K562 (cell line): ENCODE data around the gene PPIL1. TPM values are rescaled to one million over a fixed set of nuclear protein-coding genes. Genes with fewer than 3 reads are reported as not detected.

ENCODE experiments used
- FOXA3 ChIP-seq, 2 experiments: fragments of 450-650 bp in 1 of 2; sonication (generic) in 1 of 2; formaldehyde crosslinking; IDR thresholded peaks in 1 of 2; conservative IDR thresholded peaks in 1 of 2; 2 replicates each; pipeline versions ENCODE4 v1.4.0 to v1.8.0; 2020 to 2022; ENCODE audit warnings: mild to moderate bottlenecking in 2 of 2, missing genetic modification reagents in 1 of 2
- MED1 ChIP-seq: sonication (generic); formaldehyde crosslinking; IDR thresholded peaks from 2 replicates; pipeline ENCODE4 v1.8.1; 2023; ENCODE audit warnings: missing genetic modification reagents, borderline replicate concordance
- SLC30A9 ChIP-seq: fragments of 250-450 bp; sonication (Bioruptor Pico); IDR thresholded peaks from 2 replicates; pipeline ENCODE4 v1.8.0; 2022; ENCODE audit warnings: mild to moderate bottlenecking, moderate library complexity
- SRF ChIP-seq, 2 experiments: fragments of 250-450, 450-650 bp in 1 of 2; sonication (Bioruptor Pico) in 1 of 2; sonication (generic) in 1 of 2; formaldehyde crosslinking; IDR thresholded peaks; 2 replicates each; pipeline versions ENCODE4 v1.5.0 to v1.5.1; 2020 to 2022; ENCODE audit warnings: mild to moderate bottlenecking in 1 of 2, missing genetic modification reagents in 1 of 2
- STAT5A ChIP-seq: IDR thresholded peaks from 2 replicates; pipeline ENCODE4 v1.6.1; 2012; ENCODE audit warnings: low read length, inconsistent platforms, borderline replicate concordance
- ZNF263 ChIP-seq: sonication (generic); formaldehyde crosslinking; IDR thresholded peaks from 2 replicates; pipeline ENCODE4 v1.8.0; 2022; ENCODE audit warnings: mild to moderate bottlenecking, missing genetic modification reagents, borderline replicate concordance
- ZNF707 ChIP-seq: fragments of 250-450 bp; sonication (Bioruptor Pico); conservative IDR thresholded peaks from 2 replicates; pipeline ENCODE4 v1.8.0; 2022; ENCODE audit warnings: inconsistent platforms, mild to moderate bottlenecking, moderate library complexity
- polyA plus RNA-seq, 8 experiments: library from polyadenylated mRNA; depleted of rRNA in 4 of 8; stranded (reverse) in 5 of 8; unstranded in 3 of 8; fragments of >200 nt; fragmentation: Nextera tagmentation in 2 of 8; fragmentation: Illumina TruSeq in 1 of 8; extraction: Ambion mirVana in 2 of 8; extraction: Trizol in 1 of 8; gene quantifications; 2 replicates each; pipeline versions ENCODE4 v1.2.1 to v1.2.3, GENCODE V29; 2011 to 2014; ENCODE audit warnings: inconsistent platforms in 1 of 8, missing spikeins in 1 of 8
- total RNA-seq, 7 experiments: library from RNA; depleted of rRNA in 6 of 7; stranded (reverse); fragments of >200 nt in 6 of 7; fragmentation: Illumina TruSeq in 2 of 7; extraction: Trizol in 2 of 7; gene quantifications; 2 replicates each; pipeline versions ENCODE4 v1.2.1 to v1.2.3, GENCODE V29; 2011 to 2021; ENCODE audit warnings: low replicate concordance in 1 of 7
- TF ChIP-seq, protein P1 (sequence below), 2 experiments: fragments of 450-650 bp in 1 of 2; sonication (generic) in 1 of 2; formaldehyde crosslinking in 1 of 2; IDR thresholded peaks; 2 replicates each; pipeline versions ENCODE4 v1.7.1 to v1.9.0; 2016 to 2022; ENCODE audit warnings: inconsistent platforms in 1 of 2, mild to moderate bottlenecking in 1 of 2, missing genetic modification reagents in 1 of 2
- TF ChIP-seq, protein P2 (sequence below): sonication (generic); formaldehyde crosslinking; IDR thresholded peaks from 2 replicates; pipeline ENCODE4 v1.8.1; 2023; ENCODE audit warnings: mild to moderate bottlenecking, missing genetic modification reagents, moderate library complexity
- TF ChIP-seq, protein P3 (sequence below), 3 experiments: fragments of 200-800 bp in 1 of 3; fragments of 250-450 bp in 1 of 3; fragments of 450-650 bp in 1 of 3; sonication (Bioruptor Pico) in 1 of 3; sonication (Bioruptor generic) in 1 of 3; formaldehyde crosslinking in 1 of 3; IDR thresholded peaks; 2 replicates each; pipeline versions ENCODE4 v1.6.1 to v1.8.0; 2016 to 2022; ENCODE audit warnings: mild to moderate bottlenecking in 2 of 3, missing genetic modification characterization in 2 of 3, missing compliant biosample characterization in 1 of 3, moderate library complexity in 1 of 3

PPIL1 gene
- total and polyA plus RNA-seq, 9 of the 15 experiments (the other 6 are each of a cell fraction or from before 2014, with no cell fraction given) = 65.8 to 205 (median 130) TPM

DNA sequence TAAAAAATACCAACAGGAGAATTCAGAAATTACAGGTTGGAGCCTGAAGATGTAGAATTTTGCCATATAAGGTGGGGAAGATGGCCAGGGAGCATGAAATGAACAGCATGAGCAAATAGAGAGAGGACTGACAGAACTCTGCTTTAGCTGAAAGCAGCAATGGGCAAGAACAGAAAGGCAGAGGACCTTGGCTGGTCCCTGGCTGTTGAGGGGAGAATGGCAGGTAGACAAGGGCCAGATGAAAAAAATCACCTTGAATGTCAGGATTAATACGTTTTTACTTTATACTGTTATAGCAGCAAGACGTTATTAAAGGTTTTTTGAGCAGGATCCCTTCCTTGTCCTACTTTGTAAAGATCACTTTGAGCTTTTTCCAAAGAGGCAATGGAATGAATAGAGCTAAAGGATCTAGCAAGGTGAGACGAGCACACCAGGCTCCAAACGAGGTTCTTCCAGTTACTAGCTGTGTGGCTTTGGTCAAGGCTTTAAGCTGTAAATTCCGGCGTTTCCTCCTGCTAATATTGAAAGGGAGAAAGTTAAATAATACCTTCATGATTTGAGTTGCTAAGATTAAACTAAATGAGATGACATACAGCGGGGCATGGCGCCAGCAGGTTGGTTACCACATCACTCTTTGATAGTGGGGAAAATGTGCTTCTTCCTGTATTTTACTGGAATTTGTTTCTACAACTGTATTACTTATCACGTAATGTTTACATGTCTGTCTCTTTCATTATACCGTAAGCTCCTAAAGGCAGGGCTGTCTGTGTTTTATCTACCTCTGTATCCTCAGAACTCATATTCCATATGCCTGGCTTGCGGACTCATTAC lies 776 bp downstream of the PPIL1 start (continued):
- TF ChIP-seq, protein P1, sequence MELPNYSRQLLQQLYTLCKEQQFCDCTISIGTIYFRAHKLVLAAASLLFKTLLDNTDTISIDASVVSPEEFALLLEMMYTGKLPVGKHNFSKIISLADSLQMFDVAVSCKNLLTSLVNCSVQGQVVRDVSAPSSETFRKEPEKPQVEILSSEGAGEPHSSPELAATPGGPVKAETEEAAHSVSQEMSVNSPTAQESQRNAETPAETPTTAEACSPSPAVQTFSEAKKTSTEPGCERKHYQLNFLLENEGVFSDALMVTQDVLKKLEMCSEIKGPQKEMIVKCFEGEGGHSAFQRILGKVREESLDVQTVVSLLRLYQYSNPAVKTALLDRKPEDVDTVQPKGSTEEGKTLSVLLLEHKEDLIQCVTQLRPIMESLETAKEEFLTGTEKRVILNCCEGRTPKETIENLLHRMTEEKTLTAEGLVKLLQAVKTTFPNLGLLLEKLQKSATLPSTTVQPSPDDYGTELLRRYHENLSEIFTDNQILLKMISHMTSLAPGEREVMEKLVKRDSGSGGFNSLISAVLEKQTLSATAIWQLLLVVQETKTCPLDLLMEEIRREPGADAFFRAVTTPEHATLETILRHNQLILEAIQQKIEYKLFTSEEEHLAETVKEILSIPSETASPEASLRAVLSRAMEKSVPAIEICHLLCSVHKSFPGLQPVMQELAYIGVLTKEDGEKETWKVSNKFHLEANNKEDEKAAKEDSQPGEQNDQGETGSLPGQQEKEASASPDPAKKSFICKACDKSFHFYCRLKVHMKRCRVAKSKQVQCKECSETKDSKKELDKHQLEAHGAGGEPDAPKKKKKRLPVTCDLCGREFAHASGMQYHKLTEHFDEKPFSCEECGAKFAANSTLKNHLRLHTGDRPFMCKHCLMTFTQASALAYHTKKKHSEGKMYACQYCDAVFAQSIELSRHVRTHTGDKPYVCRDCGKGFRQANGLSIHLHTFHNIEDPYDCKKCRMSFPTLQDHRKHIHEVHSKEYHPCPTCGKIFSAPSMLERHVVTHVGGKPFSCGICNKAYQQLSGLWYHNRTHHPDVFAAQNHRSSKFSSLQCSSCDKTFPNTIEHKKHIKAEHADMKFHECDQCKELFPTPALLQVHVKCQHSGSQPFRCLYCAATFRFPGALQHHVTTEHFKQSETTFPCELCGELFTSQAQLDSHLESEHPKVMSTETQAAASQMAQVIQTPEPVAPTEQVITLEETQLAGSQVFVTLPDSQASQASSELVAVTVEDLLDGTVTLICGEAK (IDR thresholded peaks at IDR 0.05) = no peak
- TF ChIP-seq, protein P1 (CRISPR knock-in tag; IDR thresholded peaks at IDR 0.05) = no peak
- TF ChIP-seq SLC30A9 (CRISPR knock-in tag) (peak; percentile 14; the same call in 1 of the 2 replicates), STAT5A (no peak), ZNF707 (CRISPR knock-in tag) (no peak), SRF (CRISPR knock-in tag; IDR thresholded peaks at IDR 0.05) (peak in 1 of 2 experiments; percentile 45; a peak in 1 of 4 replicates), FOXA3 (CRISPR knock-in tag; conservative IDR thresholded peaks at IDR 0.05 in 1 of 2, IDR thresholded peaks at IDR 0.05 in 1 of 2) (0 out of 4 replicates have a peak, but pooled peaks of 1 of the 2 experiments have one; percentile 9), ZNF263 (CRISPR knock-in tag) (0 out of 2 replicates have a peak, but pooled peaks have one; percentile 2), MED1 (no peak)
- TF ChIP-seq, protein P2, sequence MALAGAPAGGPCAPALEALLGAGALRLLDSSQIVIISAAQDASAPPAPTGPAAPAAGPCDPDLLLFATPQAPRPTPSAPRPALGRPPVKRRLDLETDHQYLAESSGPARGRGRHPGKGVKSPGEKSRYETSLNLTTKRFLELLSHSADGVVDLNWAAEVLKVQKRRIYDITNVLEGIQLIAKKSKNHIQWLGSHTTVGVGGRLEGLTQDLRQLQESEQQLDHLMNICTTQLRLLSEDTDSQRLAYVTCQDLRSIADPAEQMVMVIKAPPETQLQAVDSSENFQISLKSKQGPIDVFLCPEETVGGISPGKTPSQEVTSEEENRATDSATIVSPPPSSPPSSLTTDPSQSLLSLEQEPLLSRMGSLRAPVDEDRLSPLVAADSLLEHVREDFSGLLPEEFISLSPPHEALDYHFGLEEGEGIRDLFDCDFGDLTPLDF = no peak
- TF ChIP-seq, protein P3, sequence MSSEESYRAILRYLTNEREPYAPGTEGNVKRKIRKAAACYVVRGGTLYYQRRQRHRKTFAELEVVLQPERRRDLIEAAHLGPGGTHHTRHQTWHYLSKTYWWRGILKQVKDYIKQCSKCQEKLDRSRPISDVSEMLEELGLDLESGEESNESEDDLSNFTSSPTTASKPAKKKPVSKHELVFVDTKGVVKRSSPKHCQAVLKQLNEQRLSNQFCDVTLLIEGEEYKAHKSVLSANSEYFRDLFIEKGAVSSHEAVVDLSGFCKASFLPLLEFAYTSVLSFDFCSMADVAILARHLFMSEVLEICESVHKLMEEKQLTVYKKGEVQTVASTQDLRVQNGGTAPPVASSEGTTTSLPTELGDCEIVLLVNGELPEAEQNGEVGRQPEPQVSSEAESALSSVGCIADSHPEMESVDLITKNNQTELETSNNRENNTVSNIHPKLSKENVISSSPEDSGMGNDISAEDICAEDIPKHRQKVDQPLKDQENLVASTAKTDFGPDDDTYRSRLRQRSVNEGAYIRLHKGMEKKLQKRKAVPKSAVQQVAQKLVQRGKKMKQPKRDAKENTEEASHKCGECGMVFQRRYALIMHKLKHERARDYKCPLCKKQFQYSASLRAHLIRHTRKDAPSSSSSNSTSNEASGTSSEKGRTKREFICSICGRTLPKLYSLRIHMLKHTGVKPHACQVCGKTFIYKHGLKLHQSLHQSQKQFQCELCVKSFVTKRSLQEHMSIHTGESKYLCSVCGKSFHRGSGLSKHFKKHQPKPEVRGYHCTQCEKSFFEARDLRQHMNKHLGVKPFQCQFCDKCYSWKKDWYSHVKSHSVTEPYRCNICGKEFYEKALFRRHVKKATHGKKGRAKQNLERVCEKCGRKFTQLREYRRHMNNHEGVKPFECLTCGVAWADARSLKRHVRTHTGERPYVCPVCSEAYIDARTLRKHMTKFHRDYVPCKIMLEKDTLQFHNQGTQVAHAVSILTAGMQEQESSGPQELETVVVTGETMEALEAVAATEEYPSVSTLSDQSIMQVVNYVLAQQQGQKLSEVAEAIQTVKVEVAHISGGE (CRISPR knock-in tag; IDR thresholded peaks at IDR 0.05) = 0 out of 6 replicates have a peak, but pooled peaks of 1 of the 3 experiments have one; percentile 87
